OCI-LY1 (cell line): Measurements from ENCODE around the gene VCX2.

ENCODE experiments used
- EZH2 ChIP-seq: fragments of 200-600 bp; sonication (generic), shearing (Covaris generic); IDR thresholded peaks from 2 replicates; pipeline ENCODE4 v1.8.0; 2017; ENCODE audit warnings: borderline replicate concordance, mixed run types, mild to moderate bottlenecking, antibody characterized with exemption, low read length, moderate library complexity, mixed read lengths
- TF ChIP-seq, protein P1 (sequence below): fragments of 200-600 bp; sonication (generic), shearing (Covaris generic); IDR thresholded peaks from 2 replicates; pipeline ENCODE4 v1.5.1; 2017; ENCODE audit warnings: mild to moderate bottlenecking, antibody characterized with exemption, low read length, moderate library complexity, mixed read lengths

DNA sequence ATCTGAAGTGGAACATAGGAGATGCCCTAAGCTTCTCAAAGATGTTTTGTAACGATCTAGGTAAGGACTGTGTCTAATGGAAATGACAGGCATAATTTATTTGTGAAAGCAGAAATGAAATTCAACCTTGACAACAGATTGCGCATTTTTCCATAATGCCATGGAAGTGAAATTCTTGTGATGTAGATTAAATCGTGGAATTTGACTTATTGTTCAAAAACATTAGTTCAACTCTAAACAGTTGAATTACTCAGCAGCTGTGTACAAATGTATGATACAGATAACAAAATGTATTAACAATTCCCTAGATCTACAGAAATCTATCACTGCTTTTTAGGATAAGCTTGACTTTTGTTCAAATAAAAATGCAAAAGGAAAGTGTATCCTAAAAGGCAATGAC lies 44.4 kb downstream of the VCX2 start:
- TF ChIP-seq, protein P1, sequence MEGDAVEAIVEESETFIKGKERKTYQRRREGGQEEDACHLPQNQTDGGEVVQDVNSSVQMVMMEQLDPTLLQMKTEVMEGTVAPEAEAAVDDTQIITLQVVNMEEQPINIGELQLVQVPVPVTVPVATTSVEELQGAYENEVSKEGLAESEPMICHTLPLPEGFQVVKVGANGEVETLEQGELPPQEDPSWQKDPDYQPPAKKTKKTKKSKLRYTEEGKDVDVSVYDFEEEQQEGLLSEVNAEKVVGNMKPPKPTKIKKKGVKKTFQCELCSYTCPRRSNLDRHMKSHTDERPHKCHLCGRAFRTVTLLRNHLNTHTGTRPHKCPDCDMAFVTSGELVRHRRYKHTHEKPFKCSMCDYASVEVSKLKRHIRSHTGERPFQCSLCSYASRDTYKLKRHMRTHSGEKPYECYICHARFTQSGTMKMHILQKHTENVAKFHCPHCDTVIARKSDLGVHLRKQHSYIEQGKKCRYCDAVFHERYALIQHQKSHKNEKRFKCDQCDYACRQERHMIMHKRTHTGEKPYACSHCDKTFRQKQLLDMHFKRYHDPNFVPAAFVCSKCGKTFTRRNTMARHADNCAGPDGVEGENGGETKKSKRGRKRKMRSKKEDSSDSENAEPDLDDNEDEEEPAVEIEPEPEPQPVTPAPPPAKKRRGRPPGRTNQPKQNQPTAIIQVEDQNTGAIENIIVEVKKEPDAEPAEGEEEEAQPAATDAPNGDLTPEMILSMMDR, result no peak
- no peak for TF ChIP-seq EZH2
